ENCODE results near the gene ADAMTS3. TPM values are rescaled to one million over a fixed set of nuclear protein-coding genes. Genes with fewer than 3 reads are reported as not detected.

ADAMTS3 gene
- total and polyA plus RNA-seq, 2 experiments from 2014 or later: 1.2 to 3.7 TPM

DNA sequence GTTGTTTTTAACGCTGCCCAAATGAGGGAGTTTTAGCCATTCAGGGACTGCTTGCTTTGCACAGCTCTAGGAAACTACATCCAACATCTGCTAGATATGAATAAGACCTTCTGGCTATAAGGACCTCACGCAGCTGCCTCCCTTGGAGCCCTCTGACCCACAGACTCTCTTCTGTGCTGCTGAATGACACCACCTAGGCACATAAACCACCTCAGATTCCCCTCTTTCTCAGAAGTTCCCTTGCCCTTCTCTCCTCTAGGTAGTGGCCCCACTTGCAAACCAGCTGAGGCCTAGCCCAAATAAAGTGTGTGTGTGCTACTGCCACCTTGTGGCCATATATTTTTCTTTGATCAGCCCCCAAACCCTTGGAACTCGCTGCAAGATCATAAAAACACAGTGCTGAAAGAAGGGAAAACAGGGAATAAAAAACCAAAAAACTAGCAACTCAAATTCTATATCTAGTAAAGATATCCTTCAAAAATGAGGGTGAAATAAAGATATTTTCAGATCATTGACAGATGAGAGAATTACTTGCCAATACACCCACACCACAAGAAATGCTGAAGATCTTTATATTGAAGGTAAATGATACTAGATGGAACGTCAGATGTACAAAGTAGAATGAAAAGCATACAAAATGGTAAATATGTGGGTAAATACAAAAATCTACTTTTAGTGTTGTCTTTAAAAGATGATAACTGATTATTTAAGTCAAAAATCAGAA lies 265.9 kb downstream of the ADAMTS3 start:
- Mint-ChIP-seq H3K36me3 (ENCODE audit: low read depth) (peaks cover 2% of the 10 kb centered on the region; the same call in 2 of the 3 replicates), H3K27ac (no peak overlapping the region), H3K4me3 (no peak overlapping the region), H3K4me1 (peaks cover 5% of the 10 kb centered on the region; the same call in 2 of the 3 replicates), H3K9me3 (no peaks in the 10 kb centered on the region), H3K27me3 (ENCODE audit: insufficient read depth, low read depth, poor library complexity) (no peaks in the 10 kb centered on the region)
- Histone ChIP-seq H3K36me3 (ENCODE audit: insufficient read depth) (no peaks in the 10 kb centered on the region), H3K4me3 (no peak overlapping the region), H2AFZ (peak overlapping the region; percentile 25; the same call in 1 of the 2 replicates), H3F3A (replicated peaks; ENCODE audit: low read depth) (no peaks in the 10 kb centered on the region), H3K27ac (ENCODE audit: low read depth) (no peak overlapping the region), H4K20me1 (replicated peaks; ENCODE audit: insufficient read depth) (no peaks in the 10 kb centered on the region), H3K4me1 (ENCODE audit: insufficient read depth) (no peaks in the 10 kb centered on the region), H3K9me2 (ENCODE audit: insufficient read depth) (no peaks in the 10 kb centered on the region), H3K79me2 (replicated peaks; ENCODE audit: insufficient read depth) (no peaks in the 10 kb centered on the region), H3K4me2 (no peak overlapping the region), H3K27me3 (ENCODE audit: insufficient read depth) (no peaks in the 10 kb centered on the region)
- ATAC-seq (peak; percentile 98), DNase-seq (ENCODE audit: low spot score) (peak; percentile 82)
- TF ChIP-seq, protein P1, sequence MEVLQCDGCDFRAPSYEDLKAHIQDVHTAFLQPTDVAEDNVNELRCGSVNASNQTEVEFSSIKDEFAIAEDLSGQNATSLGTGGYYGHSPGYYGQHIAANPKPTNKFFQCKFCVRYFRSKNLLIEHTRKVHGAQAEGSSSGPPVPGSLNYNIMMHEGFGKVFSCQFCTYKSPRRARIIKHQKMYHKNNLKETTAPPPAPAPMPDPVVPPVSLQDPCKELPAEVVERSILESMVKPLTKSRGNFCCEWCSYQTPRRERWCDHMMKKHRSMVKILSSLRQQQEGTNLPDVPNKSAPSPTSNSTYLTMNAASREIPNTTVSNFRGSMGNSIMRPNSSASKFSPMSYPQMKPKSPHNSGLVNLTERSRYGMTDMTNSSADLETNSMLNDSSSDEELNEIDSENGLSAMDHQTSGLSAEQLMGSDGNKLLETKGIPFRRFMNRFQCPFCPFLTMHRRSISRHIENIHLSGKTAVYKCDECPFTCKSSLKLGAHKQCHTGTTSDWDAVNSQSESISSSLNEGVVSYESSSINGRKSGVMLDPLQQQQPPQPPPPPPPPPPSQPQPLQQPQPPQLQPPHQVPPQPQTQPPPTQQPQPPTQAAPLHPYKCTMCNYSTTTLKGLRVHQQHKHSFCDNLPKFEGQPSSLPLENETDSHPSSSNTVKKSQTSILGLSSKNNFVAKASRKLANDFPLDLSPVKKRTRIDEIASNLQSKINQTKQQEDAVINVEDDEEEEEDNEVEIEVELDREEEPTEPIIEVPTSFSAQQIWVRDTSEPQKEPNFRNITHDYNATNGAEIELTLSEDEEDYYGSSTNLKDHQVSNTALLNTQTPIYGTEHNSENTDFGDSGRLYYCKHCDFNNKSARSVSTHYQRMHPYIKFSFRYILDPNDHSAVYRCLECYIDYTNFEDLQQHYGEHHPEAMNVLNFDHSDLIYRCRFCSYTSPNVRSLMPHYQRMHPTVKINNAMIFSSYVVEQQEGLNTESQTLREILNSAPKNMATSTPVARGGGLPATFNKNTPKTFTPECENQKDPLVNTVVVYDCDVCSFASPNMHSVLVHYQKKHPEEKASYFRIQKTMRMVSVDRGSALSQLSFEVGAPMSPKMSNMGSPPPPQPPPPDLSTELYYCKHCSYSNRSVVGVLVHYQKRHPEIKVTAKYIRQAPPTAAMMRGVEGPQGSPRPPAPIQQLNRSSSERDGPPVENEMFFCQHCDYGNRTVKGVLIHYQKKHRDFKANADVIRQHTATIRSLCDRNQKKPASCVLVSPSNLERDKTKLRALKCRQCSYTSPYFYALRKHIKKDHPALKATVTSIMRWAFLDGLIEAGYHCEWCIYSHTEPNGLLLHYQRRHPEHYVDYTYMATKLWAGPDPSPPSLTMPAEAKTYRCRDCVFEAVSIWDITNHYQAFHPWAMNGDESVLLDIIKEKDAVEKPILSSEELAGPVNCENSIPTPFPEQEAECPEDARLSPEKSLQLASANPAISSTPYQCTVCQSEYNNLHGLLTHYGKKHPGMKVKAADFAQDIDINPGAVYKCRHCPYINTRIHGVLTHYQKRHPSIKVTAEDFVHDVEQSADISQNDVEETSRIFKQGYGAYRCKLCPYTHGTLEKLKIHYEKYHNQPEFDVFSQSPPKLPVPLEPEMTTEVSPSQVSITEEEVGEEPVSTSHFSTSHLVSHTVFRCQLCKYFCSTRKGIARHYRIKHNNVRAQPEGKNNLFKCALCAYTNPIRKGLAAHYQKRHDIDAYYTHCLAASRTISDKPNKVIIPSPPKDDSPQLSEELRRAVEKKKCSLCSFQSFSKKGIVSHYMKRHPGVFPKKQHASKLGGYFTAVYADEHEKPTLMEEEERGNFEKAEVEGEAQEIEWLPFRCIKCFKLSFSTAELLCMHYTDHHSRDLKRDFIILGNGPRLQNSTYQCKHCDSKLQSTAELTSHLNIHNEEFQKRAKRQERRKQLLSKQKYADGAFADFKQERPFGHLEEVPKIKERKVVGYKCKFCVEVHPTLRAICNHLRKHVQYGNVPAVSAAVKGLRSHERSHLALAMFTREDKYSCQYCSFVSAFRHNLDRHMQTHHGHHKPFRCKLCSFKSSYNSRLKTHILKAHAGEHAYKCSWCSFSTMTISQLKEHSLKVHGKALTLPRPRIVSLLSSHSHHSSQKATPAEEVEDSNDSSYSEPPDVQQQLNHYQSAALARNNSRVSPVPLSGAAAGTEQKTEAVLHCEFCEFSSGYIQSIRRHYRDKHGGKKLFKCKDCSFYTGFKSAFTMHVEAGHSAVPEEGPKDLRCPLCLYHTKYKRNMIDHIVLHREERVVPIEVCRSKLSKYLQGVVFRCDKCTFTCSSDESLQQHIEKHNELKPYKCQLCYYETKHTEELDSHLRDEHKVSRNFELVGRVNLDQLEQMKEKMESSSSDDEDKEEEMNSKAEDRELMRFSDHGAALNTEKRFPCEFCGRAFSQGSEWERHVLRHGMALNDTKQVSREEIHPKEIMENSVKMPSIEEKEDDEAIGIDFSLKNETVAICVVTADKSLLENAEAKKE (CRISPR knock-in tag; IDR thresholded peaks at IDR 0.05): no peak
- TF ChIP-seq, protein P2, sequence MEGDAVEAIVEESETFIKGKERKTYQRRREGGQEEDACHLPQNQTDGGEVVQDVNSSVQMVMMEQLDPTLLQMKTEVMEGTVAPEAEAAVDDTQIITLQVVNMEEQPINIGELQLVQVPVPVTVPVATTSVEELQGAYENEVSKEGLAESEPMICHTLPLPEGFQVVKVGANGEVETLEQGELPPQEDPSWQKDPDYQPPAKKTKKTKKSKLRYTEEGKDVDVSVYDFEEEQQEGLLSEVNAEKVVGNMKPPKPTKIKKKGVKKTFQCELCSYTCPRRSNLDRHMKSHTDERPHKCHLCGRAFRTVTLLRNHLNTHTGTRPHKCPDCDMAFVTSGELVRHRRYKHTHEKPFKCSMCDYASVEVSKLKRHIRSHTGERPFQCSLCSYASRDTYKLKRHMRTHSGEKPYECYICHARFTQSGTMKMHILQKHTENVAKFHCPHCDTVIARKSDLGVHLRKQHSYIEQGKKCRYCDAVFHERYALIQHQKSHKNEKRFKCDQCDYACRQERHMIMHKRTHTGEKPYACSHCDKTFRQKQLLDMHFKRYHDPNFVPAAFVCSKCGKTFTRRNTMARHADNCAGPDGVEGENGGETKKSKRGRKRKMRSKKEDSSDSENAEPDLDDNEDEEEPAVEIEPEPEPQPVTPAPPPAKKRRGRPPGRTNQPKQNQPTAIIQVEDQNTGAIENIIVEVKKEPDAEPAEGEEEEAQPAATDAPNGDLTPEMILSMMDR (conservative IDR thresholded peaks at IDR 0.05; ENCODE audit: low read depth in 2 of 2): peak; percentile 85 to 87
